Activated CD8-positive, alpha-beta T cell treated with anti-CD3 and anti-CD28 coated beads for 36 hours (primary cell): ENCODE results near the gene VPS9D1. TPM values are rescaled to one million over a fixed set of nuclear protein-coding genes. Genes with fewer than 3 reads are reported as not detected.

Source experiments
- ATAC-seq: fragments of 200-7000 bp; cut with Tn5 transposase; one replicate; pipeline ENCODE4 v1.10.0; 2021; ENCODE audit warnings: mild to moderate bottlenecking, moderate library complexity
- CTCF ChIA-PET: fragments of 350-600 bp; sonication (Branson Sonifier 250); formaldehyde crosslinking; loops from one replicate; lab custom pipeline; 2021; ENCODE audit warnings: antibody characterized with exemption; lab: Charles Lee
- POLR2A ChIA-PET: fragments of 350-600 bp; sonication (Branson Sonifier 250); formaldehyde crosslinking; loops from one replicate; lab custom pipeline; 2021; ENCODE audit warnings: antibody characterized with exemption; lab: Charles Lee
- DNase-seq: peaks from one replicate; pipeline ENCODE4 v3.0.0-alpha.2; 2020
- H3K27ac Mint-ChIP-seq: one replicate; pipeline ENCODE4 v1.8.0; 2021; ENCODE audit warnings: mild to moderate bottlenecking, mixed read lengths
- H3K27me3 Mint-ChIP-seq: one replicate; pipeline ENCODE4 v1.8.0; 2021; ENCODE audit warnings: mixed read lengths
- H3K36me3 Mint-ChIP-seq: one replicate; pipeline ENCODE4 v1.8.0; 2021; ENCODE audit warnings: low read depth, mixed read lengths
- H3K4me1 Mint-ChIP-seq: one replicate; pipeline ENCODE4 v1.8.0; 2021; ENCODE audit warnings: low read depth, mixed read lengths
- H3K4me3 Mint-ChIP-seq: one replicate; pipeline ENCODE4 v1.8.0; 2021; ENCODE audit warnings: mild to moderate bottlenecking, moderate library complexity, mixed read lengths
- H3K9me3 Mint-ChIP-seq: one replicate; pipeline ENCODE4 v1.8.0; 2021; ENCODE audit warnings: mixed read lengths
- intact Hi-C: fragments of 100-400 bp; cut with micrococcal nuclease; formaldehyde crosslinking; loops from one replicate; pipeline ENCODE4 v1.10.0; 2022
- total RNA-seq, 2 experiments: library from RNA; stranded (reverse); gene quantifications; one replicate each; pipeline ENCODE4 v1.2.3, GENCODE V29; 2021
- TF ChIP-seq, protein P1 (sequence below): fragments of 200-600 bp; IDR thresholded peaks from one replicate; pipeline ENCODE4 v1.8.0; 2022; ENCODE audit warnings: antibody characterized with exemption, mild to moderate bottlenecking

The VPS9D1 gene
- total RNA-seq, 2 experiments from 2014 or later = 1.5 to 1.6 TPM

- H3K36me3 Mint-ChIP-seq = peaks cover 50% of the 10 kb centered on the region
- H3K9me3 Mint-ChIP-seq = no peaks in the 10 kb centered on the region
- no peak overlapping the region for H3K4me3 Mint-ChIP-seq
- H3K27ac Mint-ChIP-seq = no peak overlapping the region
- no peak for ATAC-seq
- intact Hi-C loops = no loop called here
- no peak for DNase-seq
- TF ChIP-seq, protein P1, sequence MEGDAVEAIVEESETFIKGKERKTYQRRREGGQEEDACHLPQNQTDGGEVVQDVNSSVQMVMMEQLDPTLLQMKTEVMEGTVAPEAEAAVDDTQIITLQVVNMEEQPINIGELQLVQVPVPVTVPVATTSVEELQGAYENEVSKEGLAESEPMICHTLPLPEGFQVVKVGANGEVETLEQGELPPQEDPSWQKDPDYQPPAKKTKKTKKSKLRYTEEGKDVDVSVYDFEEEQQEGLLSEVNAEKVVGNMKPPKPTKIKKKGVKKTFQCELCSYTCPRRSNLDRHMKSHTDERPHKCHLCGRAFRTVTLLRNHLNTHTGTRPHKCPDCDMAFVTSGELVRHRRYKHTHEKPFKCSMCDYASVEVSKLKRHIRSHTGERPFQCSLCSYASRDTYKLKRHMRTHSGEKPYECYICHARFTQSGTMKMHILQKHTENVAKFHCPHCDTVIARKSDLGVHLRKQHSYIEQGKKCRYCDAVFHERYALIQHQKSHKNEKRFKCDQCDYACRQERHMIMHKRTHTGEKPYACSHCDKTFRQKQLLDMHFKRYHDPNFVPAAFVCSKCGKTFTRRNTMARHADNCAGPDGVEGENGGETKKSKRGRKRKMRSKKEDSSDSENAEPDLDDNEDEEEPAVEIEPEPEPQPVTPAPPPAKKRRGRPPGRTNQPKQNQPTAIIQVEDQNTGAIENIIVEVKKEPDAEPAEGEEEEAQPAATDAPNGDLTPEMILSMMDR = no peak
- no peaks in the 10 kb centered on the region for H3K27me3 Mint-ChIP-seq
- ChIA-PET CTCF (interaction anchor here (0.8 to 1.7 kb wide), 3 partner anchors 14 to 55 kb away, joined by 5 read pairs; no protein-coding TSS in a partner anchor), POLR2A (interaction anchor here (0.6 to 3.0 kb wide), 9 partner anchors 9 to 72 kb away, joined by 3 to 18 read pairs (median 4); partner anchors contain the start of gene CDK10)
- peaks cover 34% of the 10 kb centered on the region for H3K4me1 Mint-ChIP-seq
Measured at GRCh38 chr16:89738538-89739317, 18.0 kb upstream of the VPS9D1 start.

DNA sequence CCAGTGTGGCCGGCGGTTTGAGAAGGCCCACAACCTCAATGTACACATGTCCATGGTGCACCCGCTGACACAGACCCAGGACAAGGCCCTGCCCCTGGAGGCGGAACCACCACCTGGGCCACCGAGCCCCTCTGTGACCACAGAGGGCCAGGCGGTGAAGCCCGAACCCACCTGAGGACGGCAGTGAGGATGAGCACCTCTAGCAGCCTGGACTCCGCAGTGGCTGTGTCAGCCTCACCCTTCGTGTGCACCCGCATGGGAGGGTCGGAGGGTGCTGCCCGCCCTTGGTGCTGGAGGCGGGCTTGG lies 17.3 kb upstream of the VPS9D1 start:
- POLR2A ChIA-PET = interaction anchor here (0.6 to 3.0 kb wide), 8 partner anchors 8 to 136 kb away, joined by 3 to 18 read pairs (median 3); partner anchors contain the start of gene TCF25
- ATAC-seq (no peak), DNase-seq (no peak)
- CTCF ChIA-PET = interaction anchor here (1.7 kb wide), 1 partner anchor 56 kb away, joined by 5 read pairs; no protein-coding TSS in a partner anchor
- no peaks in the 10 kb centered on the region for H3K9me3 Mint-ChIP-seq
- peak overlapping the region; percentile 69 for H3K27ac Mint-ChIP-seq
- TF ChIP-seq, protein P1 = no peak
- H3K4me3 Mint-ChIP-seq = no peak overlapping the region
- no peaks in the 10 kb centered on the region for H3K27me3 Mint-ChIP-seq
- H3K36me3 Mint-ChIP-seq = peaks cover 56% of the 10 kb centered on the region
- intact Hi-C loops = no loop called here
- H3K4me1 Mint-ChIP-seq = peaks cover 31% of the 10 kb centered on the region

- Mint-ChIP-seq H3K27me3 (no peaks in the 10 kb centered on the region), H3K4me3 (no peak overlapping the region), H3K27ac (peak overlapping the region; percentile 69), H3K4me1 (peaks cover 31% of the 10 kb centered on the region), H3K9me3 (no peaks in the 10 kb centered on the region), H3K36me3 (peaks cover 59% of the 10 kb centered on the region)
- POLR2A ChIA-PET = interaction anchor here (0.6 to 3.0 kb wide), 11 partner anchors 9 to 136 kb away, joined by 3 to 18 read pairs (median 3); partner anchors contain the start of gene TCF25
- peak; percentile 68 for DNase-seq
- intact Hi-C loops = no loop called here
- ATAC-seq = peak; percentile 58
- TF ChIP-seq, protein P1 = no peak
- CTCF ChIA-PET = interaction anchor here (0.8 to 1.8 kb wide), 4 partner anchors 14 to 56 kb away, joined by 3 to 9 read pairs (median 6); no protein-coding TSS in a partner anchor
Measured at GRCh38 chr16:89737341-89738071, 16.8 kb upstream of the VPS9D1 start.

DNA sequence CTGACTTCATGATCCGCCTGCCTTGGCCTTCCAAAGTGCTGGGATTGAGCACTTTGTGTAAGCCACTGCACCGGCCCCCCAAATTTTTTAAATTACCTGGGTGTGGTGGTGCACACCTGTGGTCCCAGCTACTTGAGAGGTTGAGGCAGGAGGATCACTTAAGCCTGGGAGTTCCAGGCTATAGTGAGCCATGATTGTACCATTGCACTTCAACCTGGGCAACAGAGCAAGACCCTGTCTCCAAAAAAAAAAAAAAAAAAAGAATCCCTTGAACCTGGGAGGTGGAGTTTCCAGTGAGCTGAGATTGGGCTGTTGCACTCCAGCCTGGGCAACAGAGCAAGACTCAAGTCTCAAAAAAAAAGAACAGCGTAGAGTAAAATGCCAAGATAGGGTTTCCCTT lies 15.9 kb upstream of the VPS9D1 start:
- CTCF ChIA-PET = interaction anchor here (1.7 to 1.8 kb wide), 2 partner anchors 30 to 37 kb away, joined by 8 to 9 read pairs; no protein-coding TSS in a partner anchor
- H3K27ac Mint-ChIP-seq = peak overlapping the region; percentile 69

More for the DNA sequence above, 15.9 kb upstream of the VPS9D1 start:
- POLR2A ChIA-PET = no interaction called here
- Mint-ChIP-seq H3K4me1 (peaks cover 36% of the 10 kb centered on the region), H3K4me3 (no peak overlapping the region), H3K36me3 (peaks cover 65% of the 10 kb centered on the region), H3K27me3 (no peaks in the 10 kb centered on the region), H3K9me3 (no peaks in the 10 kb centered on the region)
- intact Hi-C loops = no loop called here
- no peak for ATAC-seq
- TF ChIP-seq, protein P1 = no peak
- DNase-seq = no peak
